Middle frontal gyrus (tissue), 1 donor: Measurements from ENCODE around the gene HOXA9.

Experiments used
- DNase-seq: peaks from one replicate; pipeline ENCODE4 v3.0.0-alpha.2; 2015; ENCODE audit warnings: low spot score; ENCODE audit errors: extremely low spot score

Gene HOXA9

GRCh38 chr7:27143950-27144780 lies 21.2 kb downstream of the HOXA9 start:
- DNase-seq = no peak

- no peak for DNase-seq
These were observed 22.1 kb downstream of the HOXA9 start, which contains the start of gene HOXA5 for GRCh38 chr7:27143023-27143949. Gene HOXA5, minus strand, starts transcription at chr7:27143681. Its CDS starts 74 bp downstream, at chr7:27143607.

GRCh38 chr7:27142580-27143022 lies 22.7 kb downstream of the HOXA9 start:
- no peak for DNase-seq

GRCh38 chr7:27141923-27142579 lies 23.3 kb downstream of the HOXA9 start:
- no peak for DNase-seq

- no peak for DNase-seq
These were observed 24.0 kb downstream of the HOXA9 start for GRCh38 chr7:27141137-27141922.

GRCh38 chr7:27140126-27140857 lies 25.0 kb downstream of the HOXA9 start:
- DNase-seq = no peak

GRCh38 chr7:27139334-27140125 lies 25.8 kb downstream of the HOXA9 start:
- DNase-seq = no peak

- no peak for DNase-seq
These were observed 26.4 kb downstream of the HOXA9 start for GRCh38 chr7:27138985-27139333.

GRCh38 chr7:27138472-27138871 lies 26.9 kb downstream of the HOXA9 start:
- DNase-seq = no peak

GRCh38 chr7:27137640-27138315 lies 27.6 kb downstream of the HOXA9 start:
- no peak for DNase-seq

GRCh38 chr7:27134392-27134791 lies 30.9 kb downstream of the HOXA9 start:
- DNase-seq = no peak

- no peak for DNase-seq
These were observed 31.7 kb downstream of the HOXA9 start for GRCh38 chr7:27133409-27134231.

GRCh38 chr7:27132978-27133377 lies 32.4 kb downstream of the HOXA9 start:
- no peak for DNase-seq

GRCh38 chr7:27132214-27132613 lies 33.1 kb downstream of the HOXA9 start:
- DNase-seq = no peak

- DNase-seq = no peak
These were observed 33.9 kb downstream of the HOXA9 start for GRCh38 chr7:27131390-27131819.

- no peak for DNase-seq
These were observed 34.6 kb downstream of the HOXA9 start, which contains the start of gene HOXA4 for GRCh38 chr7:27130540-27131389. Gene HOXA4, minus strand, starts transcription at chr7:27130757. Its CDS starts 24 bp downstream, at chr7:27130733.
